ENCODE measurements around the gene AKAP8. TPM values are rescaled to one million over a fixed set of nuclear protein-coding genes. Genes with fewer than 3 reads are reported as not detected.

The AKAP8 gene
- total and polyA plus RNA-seq, 2 of the 4 experiments (the other 2 are of a cell fraction), result 12.2 to 13.4 TPM

DNA sequence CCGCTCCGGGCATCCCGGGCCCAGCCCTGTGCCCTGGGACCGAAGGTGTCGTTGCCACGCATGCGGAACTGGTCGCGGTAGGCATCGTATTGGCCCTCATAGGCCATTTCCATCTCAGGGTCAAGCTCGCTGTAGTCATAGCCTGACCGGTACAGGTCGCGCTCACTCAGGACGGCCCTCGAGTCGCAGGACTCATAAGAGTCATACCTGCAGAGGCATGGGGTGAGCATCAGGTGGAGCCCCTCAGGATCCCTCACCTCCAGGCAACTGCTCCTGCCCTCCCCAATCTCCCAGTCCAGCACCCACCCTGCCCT lies 21.8 kb upstream of the AKAP8 start:
- CTCF ChIA-PET, result no interaction called here
- H3K9me3 ChIP-seq (ENCODE audit: control insufficient read depth, insufficient read depth, low read length), result no peaks in the 10 kb centered on the region
- H3K4me3 ChIP-seq (ENCODE audit: insufficient read depth, low read depth, low read length), result no peak overlapping the region
- no peak overlapping the region for H3K4ac ChIP-seq (ENCODE audit: low read depth, low read length)
- WGBS, 2 experiments (ENCODE audit: extremely low coverage in 2 of 2, insufficient read length in 1 of 2), result no CpG with 5 or more reads among the region's 17 CpGs
- TF ChIP-seq RCOR1 (IDR thresholded peaks at IDR 0.05; ENCODE audit: insufficient replicate concordance, low read length) (no peak), SMC3 (IDR thresholded peaks at IDR 0.05; ENCODE audit: low read depth, low read length) (no peak), MAFK (IDR thresholded peaks at IDR 0.05; ENCODE audit: low read depth, low read length) (no peak), MAZ (IDR thresholded peaks at IDR 0.05; ENCODE audit: borderline replicate concordance, low read depth, low read length) (no peak), POLR2A (IDR thresholded peaks at IDR 0.05; ENCODE audit: low read depth, low read length) (no peak), BHLHE40 (IDR thresholded peaks at IDR 0.05; ENCODE audit: low read depth, low read length) (no peak), RAD21 (IDR thresholded peaks at IDR 0.05; ENCODE audit: low read length) (no peak), MXI1 (IDR thresholded peaks at IDR 0.05; ENCODE audit: borderline replicate concordance, low read depth, low read length) (no peak), NFE2L2 (IDR thresholded peaks at IDR 0.05; ENCODE audit: low read depth, low read length) (no peak), USF2 (IDR thresholded peaks at IDR 0.05; ENCODE audit: low read depth, low read length) (no peak), CHD1 (IDR thresholded peaks at IDR 0.05; ENCODE audit: low read depth, low read length) (no peak), FOS (IDR thresholded peaks at IDR 0.05; ENCODE audit: low read depth, low read length) (no peak), CEBPB (IDR thresholded peaks at IDR 0.05; ENCODE audit: low read depth, low read length) (no peak), RFX5 (IDR thresholded peaks at IDR 0.05; ENCODE audit: low read depth, low read length) (no peak)
- TF ChIP-seq, protein P1, sequence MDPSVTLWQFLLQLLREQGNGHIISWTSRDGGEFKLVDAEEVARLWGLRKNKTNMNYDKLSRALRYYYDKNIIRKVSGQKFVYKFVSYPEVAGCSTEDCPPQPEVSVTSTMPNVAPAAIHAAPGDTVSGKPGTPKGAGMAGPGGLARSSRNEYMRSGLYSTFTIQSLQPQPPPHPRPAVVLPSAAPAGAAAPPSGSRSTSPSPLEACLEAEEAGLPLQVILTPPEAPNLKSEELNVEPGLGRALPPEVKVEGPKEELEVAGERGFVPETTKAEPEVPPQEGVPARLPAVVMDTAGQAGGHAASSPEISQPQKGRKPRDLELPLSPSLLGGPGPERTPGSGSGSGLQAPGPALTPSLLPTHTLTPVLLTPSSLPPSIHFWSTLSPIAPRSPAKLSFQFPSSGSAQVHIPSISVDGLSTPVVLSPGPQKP (IDR thresholded peaks at IDR 0.05; ENCODE audit: borderline replicate concordance, low read depth, low read length), result no peak
- TF ChIP-seq, protein P2, sequence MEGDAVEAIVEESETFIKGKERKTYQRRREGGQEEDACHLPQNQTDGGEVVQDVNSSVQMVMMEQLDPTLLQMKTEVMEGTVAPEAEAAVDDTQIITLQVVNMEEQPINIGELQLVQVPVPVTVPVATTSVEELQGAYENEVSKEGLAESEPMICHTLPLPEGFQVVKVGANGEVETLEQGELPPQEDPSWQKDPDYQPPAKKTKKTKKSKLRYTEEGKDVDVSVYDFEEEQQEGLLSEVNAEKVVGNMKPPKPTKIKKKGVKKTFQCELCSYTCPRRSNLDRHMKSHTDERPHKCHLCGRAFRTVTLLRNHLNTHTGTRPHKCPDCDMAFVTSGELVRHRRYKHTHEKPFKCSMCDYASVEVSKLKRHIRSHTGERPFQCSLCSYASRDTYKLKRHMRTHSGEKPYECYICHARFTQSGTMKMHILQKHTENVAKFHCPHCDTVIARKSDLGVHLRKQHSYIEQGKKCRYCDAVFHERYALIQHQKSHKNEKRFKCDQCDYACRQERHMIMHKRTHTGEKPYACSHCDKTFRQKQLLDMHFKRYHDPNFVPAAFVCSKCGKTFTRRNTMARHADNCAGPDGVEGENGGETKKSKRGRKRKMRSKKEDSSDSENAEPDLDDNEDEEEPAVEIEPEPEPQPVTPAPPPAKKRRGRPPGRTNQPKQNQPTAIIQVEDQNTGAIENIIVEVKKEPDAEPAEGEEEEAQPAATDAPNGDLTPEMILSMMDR (conservative IDR thresholded peaks at IDR 0.05; ENCODE audit: low read depth, low read length), result no peak
- dilution Hi-C loops (cut with HindIII; ENCODE audit: low sequenced_read_pairs, unreplicated experiment) (no loop called here), intact Hi-C loops (cut with micrococcal nuclease) (no loop called here), in situ Hi-C loops (cut with MboI; ENCODE audit: low sequenced_read_pairs) (loop anchor here (25.0 kb wide), 1 partner anchor 786 kb away; the partner anchor contains the start of genes AP1M1 and FAM32A)
- H3K27me3 ChIP-seq (ENCODE audit: control insufficient read depth, insufficient read depth, low read length), result no peaks in the 10 kb centered on the region
- H2BK20ac ChIP-seq (ENCODE audit: low read depth, low read length), result no peak overlapping the region
- H3K14ac ChIP-seq (replicated peaks; ENCODE audit: low read depth, low read length), result no peak overlapping the region
- no peak overlapping the region for H3K27ac ChIP-seq (ENCODE audit: insufficient read depth, low read length)
- no peak overlapping the region for H3K56ac ChIP-seq (ENCODE audit: extremely low read depth, insufficient read depth, low read length)
- H2BK5ac ChIP-seq (ENCODE audit: low read depth, low read length, poor library complexity, severe bottlenecking), result no peak overlapping the region
- H2AK9ac ChIP-seq (replicated peaks; ENCODE audit: low read depth, low read length, poor library complexity), result no peak overlapping the region
- no TSS peak for BruUV-seq (replicated peaks)
- no peak overlapping the region for H2BK120ac ChIP-seq (ENCODE audit: low read depth, low read length)
- no peak overlapping the region for H2BK15ac ChIP-seq (ENCODE audit: low read depth, low read length)
- DNase-seq (no peak), ATAC-seq (ENCODE audit: low read depth) (no peak)
- H3K36me3 ChIP-seq (ENCODE audit: control insufficient read depth, insufficient read depth, low read length), result peaks cover 73% of the 10 kb centered on the region
- H3K4me1 ChIP-seq (ENCODE audit: control insufficient read depth, insufficient read depth, low read length), result peaks cover 5% of the 10 kb centered on the region; the same call in 1 of the 2 replicates
- H4K8ac ChIP-seq (ENCODE audit: low read depth in 2 of 2, low read length in 2 of 2), result no peak overlapping the region
- no peak overlapping the region for H2AFZ ChIP-seq (replicated peaks; ENCODE audit: low read length, poor library complexity)
- no peak overlapping the region for H2AK5ac ChIP-seq (ENCODE audit: low read depth, low read length)
- no peak overlapping the region for H3K9ac ChIP-seq (ENCODE audit: low read depth, low read length)
- no peak overlapping the region for H4K91ac ChIP-seq (ENCODE audit: insufficient read depth, low read depth, low read length)
- H3K79me1 ChIP-seq (ENCODE audit: low read depth in 1 of 2, low read length in 2 of 2), result peaks cover 4 to 77% of the 10 kb centered on the region in 2 experiments; a peak in 3 of 4 replicates
- H3K23ac ChIP-seq (ENCODE audit: low read depth, low read length), result no peak overlapping the region
- peaks cover 91% of the 10 kb centered on the region for H4K20me1 ChIP-seq (ENCODE audit: insufficient read depth, low read length)
- H3K4me2 ChIP-seq (ENCODE audit: low read depth, low read length), result no peak overlapping the region
- no peak overlapping the region for H4K5ac ChIP-seq (ENCODE audit: low read depth, low read length)
- POLR2A ChIA-PET (ENCODE audit: unreplicated experiment), result no interaction called here
- H3K18ac ChIP-seq (ENCODE audit: low read depth, low read length), result no peak overlapping the region
- peaks cover 4% of the 10 kb centered on the region; the same call in 1 of the 2 replicates for H3K9me1 ChIP-seq (ENCODE audit: insufficient read depth, low read length)

All from IMR-90 (cell line).